ENCODE measurements around the gene HSF5.
"Not testable (repeated sequence)": the region's sequence is repeated elsewhere in the genome, so short reads cannot be mapped to it uniquely, and the experiment has no call there.

The HSF5 gene

DNA sequence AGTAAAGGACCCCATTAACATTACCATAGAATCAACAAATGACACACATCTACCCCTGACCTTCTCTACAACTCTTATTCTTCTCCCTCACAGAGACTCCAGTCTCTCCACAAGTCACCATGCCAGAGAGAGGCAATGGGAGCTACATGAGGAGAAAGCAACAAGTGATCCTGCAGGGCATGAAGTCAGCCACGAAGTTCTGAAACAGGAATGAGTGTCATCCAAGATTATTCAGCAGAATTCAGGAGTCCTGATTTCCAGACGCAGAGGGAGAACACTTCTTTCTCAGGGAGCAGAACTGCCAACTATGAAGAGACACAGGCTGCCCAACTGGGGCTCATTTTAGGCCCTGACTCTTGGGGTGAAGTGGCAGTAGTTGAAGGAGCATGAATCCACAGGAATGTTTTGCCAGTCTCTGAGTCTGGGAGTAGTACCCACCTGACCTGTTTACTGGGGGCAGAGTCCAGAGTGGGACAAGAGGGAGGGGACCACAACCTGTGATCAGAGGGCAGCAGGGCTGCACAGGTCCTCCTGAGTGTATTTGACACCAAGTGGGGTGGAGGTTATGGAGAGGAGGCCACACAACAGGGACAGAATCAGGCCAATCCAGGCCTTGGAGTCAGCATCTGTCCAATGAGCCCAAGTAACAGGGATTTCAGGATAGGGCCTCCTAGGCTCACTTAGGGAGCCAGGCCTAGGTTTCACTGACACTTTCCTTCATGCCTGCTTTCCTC is 28.6 kb upstream of the HSF5 start:
- DNase-seq: no peak

DNA sequence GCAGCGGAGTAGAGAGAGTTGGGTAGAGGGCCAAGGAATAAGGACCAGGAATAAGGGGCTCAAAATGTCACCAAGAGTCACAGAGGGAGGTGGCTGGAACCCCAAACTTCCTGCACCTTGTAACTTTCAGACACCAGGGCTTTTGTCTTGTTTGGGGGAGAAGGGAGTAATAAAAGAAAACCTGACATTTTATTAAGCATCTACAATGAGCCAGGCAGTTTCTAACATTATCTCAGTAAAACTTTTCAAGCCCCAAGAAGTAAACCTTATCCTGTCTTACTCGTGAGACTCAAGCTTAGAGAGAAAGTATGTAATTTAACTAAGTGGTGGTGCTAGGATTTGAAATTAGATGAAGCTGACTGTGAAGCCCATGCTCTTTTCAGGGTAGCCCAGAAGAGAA is 27.1 kb upstream of the HSF5 start:
- no peak for DNase-seq

DNA sequence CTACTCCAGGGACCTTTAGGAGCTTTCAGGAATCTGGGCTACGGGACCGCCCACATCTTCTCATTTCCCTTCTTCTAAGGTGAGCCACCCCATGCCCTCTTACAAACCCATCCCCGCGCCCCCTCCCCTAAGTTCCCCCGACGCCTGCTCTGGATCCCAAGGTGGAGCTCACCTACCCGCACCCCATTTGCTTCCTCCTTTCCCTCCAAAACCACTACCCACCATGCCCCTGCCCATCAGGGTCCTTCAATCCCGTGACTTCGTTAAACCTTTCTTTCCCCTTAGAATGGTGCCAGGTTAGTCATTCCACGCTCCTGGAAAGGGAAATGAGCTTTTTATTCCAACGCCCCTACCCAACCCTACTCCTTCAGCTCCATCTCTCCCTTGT is 26.6 kb upstream of the HSF5 start:
- no peak for DNase-seq

GRCh38 chr17:58513965-58514769 is 26.0 kb upstream of the HSF5 start, which contains the start of gene MTMR4:
Gene MTMR4 (minus strand): TSS chr17:58514638. CDS start chr17:58514407, 231 bp downstream.
- peak; percentile 87 to 92 (median 91) for DNase-seq

DNA sequence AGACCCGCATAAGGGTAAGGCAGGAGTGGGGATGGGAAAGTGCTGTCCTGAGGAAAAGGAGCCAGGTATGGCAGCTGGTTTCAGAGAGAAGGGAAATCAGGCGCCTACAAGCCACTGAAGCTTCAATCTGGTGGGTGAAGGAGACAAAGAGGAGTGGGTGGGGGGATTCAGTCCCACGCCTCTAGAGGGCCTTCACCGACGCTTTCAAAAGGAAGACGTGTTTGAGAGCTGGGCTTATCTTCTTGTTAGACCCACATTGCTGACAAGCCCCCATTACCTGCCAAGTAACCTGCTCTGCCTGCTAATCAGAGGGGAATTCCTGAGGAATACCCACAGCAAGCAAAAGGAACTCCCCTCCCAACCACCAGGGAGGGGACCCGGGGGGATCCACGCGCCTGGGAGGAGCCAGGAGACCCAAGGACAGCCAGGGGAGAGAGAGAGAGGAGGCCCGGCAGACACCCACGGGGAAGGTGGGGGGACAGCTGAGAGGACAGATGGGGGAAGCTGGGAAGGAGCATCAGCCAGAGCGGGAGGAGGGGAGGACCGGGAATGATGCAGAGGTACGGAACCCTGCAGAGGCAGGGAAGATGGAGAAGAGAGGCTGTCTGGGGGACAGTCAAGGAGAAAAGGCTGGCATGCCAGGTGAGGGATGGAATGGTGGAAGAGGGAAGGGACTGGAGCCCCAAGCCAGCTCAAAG is 25.2 kb upstream of the HSF5 start:
- peak in 1 of 3 experiments; percentile 50 for DNase-seq

GRCh38 chr17:58510075-58510474 is 21.9 kb upstream of the HSF5 start:
- DNase-seq: no peak

DNA sequence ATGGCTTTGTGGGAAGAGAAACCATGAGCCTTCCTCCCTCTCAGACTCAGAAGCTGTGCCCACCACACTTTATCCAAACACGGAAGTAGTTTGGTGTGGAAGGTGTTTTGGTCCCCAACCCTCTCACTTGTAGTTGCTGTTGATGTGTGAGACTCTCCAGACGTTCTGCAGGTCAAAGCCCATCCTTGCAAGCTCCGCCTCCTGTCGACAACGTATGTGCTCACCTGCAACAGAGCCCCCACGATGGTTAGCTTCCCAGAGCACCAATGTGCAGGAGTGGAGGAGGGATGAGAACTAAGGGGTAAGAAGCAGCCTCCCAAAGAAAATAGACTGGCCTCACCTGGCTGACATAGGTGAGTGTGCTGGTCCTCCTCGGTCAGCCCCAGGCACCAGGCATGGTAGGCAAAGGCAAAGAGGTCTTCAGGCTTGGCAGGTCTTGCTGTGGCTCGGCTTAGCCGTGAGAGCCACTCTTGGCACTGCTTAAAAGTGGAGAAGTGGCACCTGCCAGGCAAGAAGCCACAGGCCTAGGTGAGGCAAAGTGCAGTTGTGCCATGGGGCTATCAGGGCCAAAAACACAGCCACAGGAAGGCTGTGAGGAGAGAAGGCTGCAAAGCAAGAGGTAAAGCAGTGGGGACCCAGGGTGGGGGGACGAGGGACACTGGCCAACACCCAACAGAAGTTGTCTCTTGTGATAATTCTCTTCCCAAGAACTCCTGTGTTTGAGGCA is 20.3 kb upstream of the HSF5 start:
- DNase-seq: no peak

- no peak for DNase-seq
These were observed 19.0 kb upstream of the HSF5 start for GRCh38 chr17:58507123-58507634.

DNA sequence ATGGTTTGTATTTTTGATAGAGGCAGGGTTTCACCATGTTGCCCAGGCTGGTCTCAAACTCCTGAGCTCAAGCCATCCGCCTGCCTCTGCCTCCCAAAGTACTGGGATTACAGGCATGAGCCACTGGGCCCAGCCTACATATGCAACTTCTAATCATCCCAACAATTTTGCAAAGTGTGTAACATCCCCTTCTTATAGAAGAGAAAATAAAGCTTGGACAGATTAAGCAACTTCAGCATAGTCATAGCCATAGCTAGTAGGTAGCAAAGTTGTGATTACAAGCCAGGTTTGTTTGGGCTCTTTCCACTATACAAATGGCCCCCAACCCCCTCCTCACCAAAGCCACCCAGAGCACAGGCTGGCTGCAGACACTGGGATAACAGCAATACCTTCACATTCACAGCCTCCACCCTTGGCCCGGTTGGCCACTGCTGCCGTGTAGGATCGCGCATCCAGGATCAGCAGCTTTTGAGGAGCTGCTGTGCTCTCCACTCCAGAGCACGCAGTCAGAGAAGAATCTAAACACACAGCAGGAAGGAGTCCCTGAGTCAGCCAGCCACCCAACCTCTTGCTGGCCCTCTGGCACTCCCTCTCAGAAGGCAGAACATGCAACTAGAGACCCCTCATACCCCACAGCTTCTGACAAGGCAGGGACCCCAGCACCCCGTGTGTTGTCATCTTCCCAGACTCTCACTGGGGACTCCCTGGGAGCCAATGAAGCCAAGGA is 18.3 kb upstream of the HSF5 start:
- no peak for DNase-seq

DNA sequence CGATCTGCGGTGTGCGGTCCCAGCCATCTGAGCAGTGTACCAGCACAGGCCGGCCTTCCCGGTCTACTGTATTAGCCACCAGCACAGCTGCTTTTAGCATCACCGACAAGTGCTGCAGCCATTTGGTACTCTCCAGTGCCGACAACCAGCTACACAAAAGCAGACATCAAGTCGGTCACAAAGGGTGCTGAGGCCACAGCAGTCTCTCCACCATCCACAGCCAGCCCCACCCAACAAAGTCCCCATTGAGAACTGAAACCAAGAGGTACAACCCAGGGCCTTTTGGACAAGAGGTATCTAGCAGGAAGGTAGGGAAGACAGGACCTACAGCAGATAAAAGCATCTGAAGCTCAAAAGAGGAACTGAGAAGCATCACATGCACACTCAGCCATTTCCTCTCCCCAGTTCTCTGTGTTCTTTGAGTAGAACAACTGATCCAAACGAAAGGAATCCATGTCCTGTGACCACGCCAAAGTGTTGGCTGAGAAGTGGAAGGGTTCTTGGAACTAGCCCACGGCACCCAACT is 16.7 kb upstream of the HSF5 start:
- DNase-seq: no peak

DNA sequence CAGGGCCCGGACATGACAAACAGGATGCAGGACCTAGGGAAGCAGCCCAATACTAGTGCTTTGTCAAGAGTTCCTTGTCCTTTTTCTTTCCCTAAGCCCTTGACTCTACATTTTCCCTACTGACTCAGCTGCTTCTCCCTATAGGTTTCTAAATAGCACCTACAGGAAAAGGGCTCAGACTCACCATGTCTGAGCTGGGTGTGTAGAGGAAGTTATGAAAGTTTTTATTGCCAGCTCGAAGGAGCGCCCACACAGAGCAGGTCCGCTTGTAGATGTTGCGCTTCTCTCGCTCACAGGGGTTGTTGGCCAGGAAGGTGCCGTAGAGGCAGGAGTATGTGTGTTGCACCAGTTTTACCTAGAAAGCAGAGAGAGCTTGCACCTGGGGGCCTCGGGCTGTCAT is 15.7 kb upstream of the HSF5 start:
- no peak for DNase-seq

DNA sequence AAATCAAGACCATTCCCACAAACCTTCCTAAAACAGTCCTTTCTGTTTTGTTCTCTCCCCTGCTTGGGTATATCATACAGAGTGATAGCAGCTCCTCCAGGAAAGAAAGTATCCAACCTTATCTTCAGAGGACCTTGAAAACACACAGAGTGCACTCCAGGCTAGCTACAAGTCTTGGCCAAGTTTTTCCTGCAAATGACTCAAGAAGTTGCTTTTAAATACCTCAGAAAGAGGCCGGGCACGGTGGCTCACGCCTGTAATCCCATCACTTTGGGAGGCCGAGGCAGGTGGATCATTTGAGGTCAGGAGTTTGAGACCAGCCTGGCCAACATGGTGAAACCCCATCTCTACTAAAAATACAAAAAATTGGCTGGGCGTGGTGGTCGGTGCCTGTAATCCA is 14.9 kb upstream of the HSF5 start:
- DNase-seq: not testable (repeated sequence)

DNA sequence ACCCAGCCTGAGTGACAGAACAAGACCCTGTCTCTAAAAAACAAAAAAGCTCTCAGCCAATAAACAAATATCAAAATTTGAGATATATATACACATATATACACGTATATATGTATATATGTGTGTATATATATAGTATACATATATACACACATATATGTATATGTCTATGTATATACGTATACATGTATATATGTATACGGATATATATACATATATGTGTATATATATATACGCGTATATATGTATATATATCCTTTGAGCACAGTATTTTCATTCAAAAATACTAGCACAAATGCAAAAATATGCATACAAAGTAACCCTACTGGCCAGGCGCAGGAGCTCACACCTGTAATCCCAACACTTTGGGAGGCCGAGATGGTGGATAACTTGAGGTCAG is 13.2 kb upstream of the HSF5 start:
- no peak for DNase-seq

- no peak for DNase-seq
These were observed 10.1 kb upstream of the HSF5 start for GRCh38 chr17:58498177-58498828.

DNA sequence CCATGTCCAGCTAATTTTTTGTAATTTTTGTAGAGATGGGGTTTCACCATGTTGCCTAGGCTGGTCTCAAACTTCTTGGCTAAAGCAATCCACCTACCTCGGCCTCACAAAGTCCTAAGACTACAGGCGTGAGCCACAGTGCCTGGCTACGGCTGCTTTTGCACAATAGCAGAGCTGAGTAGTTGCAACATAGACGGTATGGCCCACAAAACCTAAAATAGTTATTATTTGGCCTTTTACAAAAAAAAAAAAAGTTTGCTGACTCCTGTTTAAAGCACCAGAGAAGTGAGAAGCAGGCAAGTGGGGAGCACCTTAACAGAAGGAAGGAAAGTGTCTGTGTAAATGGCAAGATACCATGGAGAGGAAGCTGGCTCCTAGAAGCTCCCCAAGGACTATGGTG is 5.3 kb upstream of the HSF5 start:
- no peak for DNase-seq

GRCh38 chr17:58492238-58493121 is 4.3 kb upstream of the HSF5 start:
- no peak for DNase-seq

DNA sequence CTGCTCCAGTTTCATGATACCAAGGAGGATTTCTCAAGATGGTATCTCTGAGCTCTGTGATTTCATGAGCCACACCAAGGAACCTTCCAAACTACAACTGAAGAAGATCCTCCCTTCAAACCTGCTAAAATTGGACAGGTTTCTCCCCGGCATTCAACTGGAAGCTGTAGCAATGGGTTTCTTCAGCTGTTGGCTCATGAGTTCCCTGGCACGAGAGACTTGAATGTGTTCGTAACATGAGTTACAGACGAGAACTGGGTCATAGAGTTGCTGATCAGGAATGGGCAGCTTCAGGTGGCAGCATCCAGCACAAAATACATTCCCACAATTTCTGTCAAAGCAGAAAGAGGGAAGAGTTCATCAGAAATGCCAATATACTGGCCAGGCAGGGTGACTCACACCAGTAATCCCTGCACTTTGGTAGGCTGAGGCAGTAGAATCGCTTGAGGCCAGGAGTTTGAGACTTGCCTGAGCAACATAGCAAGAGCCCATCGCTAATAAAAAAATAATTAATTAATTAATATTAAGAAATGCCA is 3.4 kb upstream of the HSF5 start:
- DNase-seq: no peak

DNA sequence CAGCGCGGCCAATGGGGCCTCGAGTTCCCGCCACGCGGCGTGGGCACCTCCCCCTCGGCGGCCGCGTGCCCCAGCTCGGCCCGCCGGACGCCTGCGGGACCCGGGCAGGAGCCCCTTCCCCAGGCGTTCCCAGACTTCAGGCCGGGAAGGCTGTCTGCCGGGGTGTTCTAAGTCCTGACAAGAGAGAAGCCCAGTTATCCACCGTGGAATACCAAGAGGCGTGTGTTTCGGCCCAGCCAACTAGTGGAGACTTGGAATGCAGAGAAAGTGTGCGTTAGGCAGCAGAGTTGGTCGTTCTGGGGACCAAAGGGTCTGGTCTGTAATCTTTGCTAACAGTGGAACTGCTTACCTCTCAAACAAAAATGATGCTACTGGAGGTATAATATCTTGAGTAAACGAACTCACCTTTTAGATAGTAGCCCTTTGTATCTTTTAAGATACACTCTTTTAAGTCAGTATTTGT is 251 bp upstream of the HSF5 start:
- DNase-seq: no peak

DNA sequence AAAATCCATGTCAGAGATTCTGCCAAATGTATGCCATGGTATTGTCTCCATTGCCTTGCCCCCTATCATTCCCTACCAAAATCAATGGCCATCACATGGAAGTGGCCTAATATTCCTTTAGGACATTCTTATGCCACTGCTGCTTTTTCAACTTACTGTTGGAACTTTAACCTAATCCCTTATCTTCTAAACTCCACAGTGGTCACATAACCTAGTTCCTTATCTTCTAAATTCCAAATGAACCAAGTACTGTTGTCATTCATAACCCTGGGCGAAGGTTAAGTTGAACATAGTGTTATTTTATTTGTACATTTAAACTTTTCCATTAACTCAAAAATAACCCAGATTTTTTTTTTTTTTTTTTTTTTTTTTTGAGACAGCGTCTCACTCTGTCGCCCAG is 3.6 kb downstream of the HSF5 start:
- no peak for DNase-seq

DNA sequence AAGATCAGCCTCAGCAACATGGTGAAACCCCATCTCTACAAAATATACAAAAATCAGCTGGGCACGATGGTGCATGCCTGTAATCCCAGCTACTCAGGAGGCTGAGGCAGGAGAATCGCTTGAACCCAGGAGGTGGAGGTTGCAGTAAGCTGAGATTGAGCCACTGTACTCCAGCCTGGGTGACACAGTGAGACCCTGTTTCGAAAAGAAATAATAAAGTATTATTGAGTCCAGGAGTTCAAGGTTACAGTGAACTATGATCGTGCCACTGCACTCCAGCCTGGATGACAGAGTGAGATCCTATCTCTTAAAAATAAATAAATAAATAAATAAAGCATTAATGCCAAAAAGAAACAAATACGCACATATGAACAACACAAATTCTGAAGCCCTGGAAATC is 6.4 kb downstream of the HSF5 start:
- DNase-seq: not testable (repeated sequence)
